GM12878 (cell line): ENCODE measurements around the gene APOBEC3H. TPM values are rescaled to one million over a fixed set of nuclear protein-coding genes. Genes with fewer than 3 reads are reported as not detected.

Source experiments
- ATAC-seq: fragments of 200-7000 bp; cut with Tn5 transposase; 3 replicates; pipeline ENCODE4 v1.9.1; 2020; ENCODE audit warnings: mild to moderate bottlenecking, moderate library complexity
- BruUV-seq: library from RNA; stranded (reverse); fragments of 400-500 nt; replicated peaks from 2 replicates; lab custom pipeline; 2021; lab: Mats Ljungman, UMichigan
- CTCF ChIA-PET: fragments of 300-600 bp; sonication (Branson Sonifier 250); formaldehyde crosslinking; extraction: SDS; loops from one replicate; lab custom pipeline; 2021; ENCODE audit warnings: inconsistent platforms; lab: Yijun Ruan, JAX
- POLR2A ChIA-PET: fragments of 350-600 bp; formaldehyde crosslinking; extraction: SDS; loops from one replicate; lab custom pipeline; 2021; ENCODE audit warnings: inconsistent platforms; lab: Charles Lee
- RAD21 ChIA-PET: fragments of 300-600 bp; sonication (Branson Sonifier 250); formaldehyde crosslinking; loops from one replicate; lab custom pipeline; 2023; ENCODE audit warnings: antibody characterized with exemption; ENCODE audit not compliant: unreplicated experiment; lab: Charles Lee
- SMC1A ChIA-PET: fragments of 300-600 bp; sonication (Branson Sonifier 250); formaldehyde crosslinking; loops from one replicate; lab custom pipeline; 2023; ENCODE audit not compliant: unreplicated experiment, uncharacterized antibody; lab: Charles Lee
- DNase-seq: peaks from one replicate; pipeline ENCODE4 v3.0.0-alpha.2; 2011; ENCODE audit warnings: low read depth, low spot score
- FAIRE-seq: peaks from 3 replicates; lab custom pipeline; 2011; peaks lifted over from hg19 to GRCh38; lab: Jason Lieb, UNC
- H2AFZ ChIP-seq: 2 replicates; pipeline ENCODE4 v1.6.0; 2011; ENCODE audit warnings: low read depth, low read length, control low read depth; ENCODE audit not compliant: control insufficient read depth
- H3K27ac ChIP-seq: 2 replicates; pipeline ENCODE4 v1.5.1; 2011; ENCODE audit warnings: control low read depth; ENCODE audit not compliant: control insufficient read depth, insufficient read depth
- H3K27me3 ChIP-seq, 2 experiments: replicated peaks in 1 of 2; 2 replicates each; pipeline versions ENCODE4 v1.6.0 to v1.6.1; 2011; ENCODE audit warnings: low read length in 1 of 2; ENCODE audit not compliant: control insufficient read depth in 2 of 2, insufficient read depth in 2 of 2
- H3K36me3 ChIP-seq, 2 experiments: 2 replicates each; pipeline ENCODE4 v1.5.1; 2011; ENCODE audit warnings: low read length in 1 of 2; ENCODE audit not compliant: control insufficient read depth in 2 of 2, insufficient read depth in 2 of 2
- H3K4me1 ChIP-seq: 2 replicates; pipeline ENCODE4 v1.6.1; 2011; ENCODE audit warnings: mild to moderate bottlenecking, low read length, moderate library complexity, mixed read lengths; ENCODE audit not compliant: control insufficient read depth, insufficient read depth
- H3K4me2 ChIP-seq: 2 replicates; pipeline ENCODE4 v1.6.0; 2011; ENCODE audit warnings: control low read depth; ENCODE audit not compliant: control insufficient read depth, insufficient read depth
- H3K4me3 ChIP-seq: fragments of 200-600 bp; sonication (generic); 2 replicates; pipeline ENCODE4 v1.5.1; 2016
- H3K79me2 ChIP-seq: 2 replicates; pipeline ENCODE4 v1.6.0; 2011; ENCODE audit warnings: low read length; ENCODE audit not compliant: control insufficient read depth, insufficient read depth
- H3K9ac ChIP-seq: 2 replicates; pipeline ENCODE4 v1.8.0; 2011; ENCODE audit warnings: low read length, control low read depth, mixed read lengths; ENCODE audit not compliant: control insufficient read depth, insufficient read depth
- H3K9me3 ChIP-seq: replicated peaks from 3 replicates; pipeline ENCODE4 v1.5.1; 2011; ENCODE audit warnings: mild to moderate bottlenecking, low read length; ENCODE audit not compliant: control insufficient read depth, insufficient read depth
- H4K20me1 ChIP-seq: 2 replicates; pipeline ENCODE4 v1.6.0; 2011; ENCODE audit not compliant: control insufficient read depth, insufficient read depth
- BHLHE40 ChIP-seq, 2 experiments: fragments of 450-650 bp in 1 of 2; IDR thresholded peaks; 2 replicates each; pipeline ENCODE4 v1.6.1; 2011 to 2017; ENCODE audit warnings: low read depth in 2 of 2, borderline replicate concordance in 1 of 2, improper control_type of control experiment in 1 of 2, low read length in 1 of 2, mild to moderate bottlenecking in 1 of 2
- EP300 ChIP-seq, 2 experiments: fragments of 150-350 bp in 1 of 2; IDR thresholded peaks; 2 replicates each; pipeline ENCODE4 v1.6.1; 2011 to 2012; ENCODE audit warnings: low read depth in 2 of 2, low read length in 2 of 2, borderline replicate concordance in 1 of 2, improper control_type of control experiment in 1 of 2, inconsistent platforms in 1 of 2; ENCODE audit not compliant: control insufficient read depth in 1 of 2
- EZH2 ChIP-seq: IDR thresholded peaks from 2 replicates; pipeline ENCODE4 v1.6.1; 2012; ENCODE audit warnings: low read depth, mild to moderate bottlenecking, control low read depth, inconsistent platforms, low read length, borderline replicate concordance; ENCODE audit not compliant: control insufficient read depth
- MYC ChIP-seq: IDR thresholded peaks from 2 replicates; pipeline ENCODE4 v1.6.1; 2011; ENCODE audit warnings: mild to moderate bottlenecking, low read length, moderate library complexity, inconsistent platforms; ENCODE audit not compliant: insufficient read depth, insufficient replicate concordance, insufficient read length, severe bottlenecking
- NFIC ChIP-seq: IDR thresholded peaks from 2 replicates; pipeline ENCODE4 v1.6.1; 2012; ENCODE audit warnings: low read depth, mild to moderate bottlenecking, inconsistent platforms, low read length, moderate library complexity
- POLR2A ChIP-seq: IDR thresholded peaks from 2 replicates; pipeline ENCODE4 v1.6.1; 2011; ENCODE audit warnings: low read depth, mild to moderate bottlenecking, low read length
- RELA ChIP-seq: fragments of 450-650 bp; IDR thresholded peaks from 2 replicates; pipeline ENCODE4 v1.8.0; 2014; ENCODE audit warnings: borderline replicate concordance; ENCODE audit not compliant: partially characterized antibody
- TCF3 ChIP-seq: IDR thresholded peaks from 2 replicates; pipeline ENCODE4 v1.6.1; 2012; ENCODE audit warnings: low read depth, mild to moderate bottlenecking, low read length, borderline replicate concordance; ENCODE audit not compliant: insufficient read depth
- ZBTB33 ChIP-seq: fragments of 450-650 bp; IDR thresholded peaks from 2 replicates; pipeline ENCODE4 v1.6.1; 2017; ENCODE audit warnings: mild to moderate bottlenecking
- ZNF207 ChIP-seq: fragments of 450-650 bp; IDR thresholded peaks from 2 replicates; pipeline ENCODE4 v1.6.1; 2014; ENCODE audit warnings: antibody characterized with exemption, mild to moderate bottlenecking, borderline replicate concordance
- WGBS: methylation state at CpG from one replicate; pipeline ENCODE4 v1.1.6; 2016; ENCODE audit warnings: low lambda C conversion rate; ENCODE audit not compliant: insufficient replicate concordance, insufficient coverage; ENCODE audit errors: missing lambda C conversion rate; 5-methylcytosine and 5-hydroxymethylcytosine counted together
- in situ Hi-C: fragments of 300-500 bp; cut with MboI; formaldehyde crosslinking; loops from 9 replicates; pipeline ENCODE4 v1.14.3; 2018; ENCODE audit warnings: mixed read lengths
- intact Hi-C: fragments of 100-400 bp; cut with micrococcal nuclease; formaldehyde crosslinking; loops from one replicate; pipeline ENCODE4 v1.14.2; 2022; ENCODE audit not compliant: unreplicated experiment
- polyA plus RNA-seq, 11 experiments: library from polyadenylated mRNA; depleted of rRNA in 4 of 11; unstranded in 6 of 11; stranded (reverse) in 5 of 11; fragments of >200 nt; fragmentation: Nextera tagmentation in 4 of 11; fragmentation: Illumina TruSeq in 1 of 11; extraction: Ambion mirVana in 4 of 11; extraction: Trizol in 1 of 11; gene quantifications; 1 replicate in 1 of 11; 2 replicates in 10 of 11; pipeline versions ENCODE4 v1.2.1 to v1.2.3, GENCODE V29; 2011 to 2016; ENCODE audit warnings: inconsistent platforms in 2 of 11, missing spikeins in 2 of 11, low read depth in 1 of 11
- total RNA-seq, 4 experiments: library from RNA; depleted of rRNA in 3 of 4; stranded (reverse); fragments of >200 nt in 3 of 4; fragmentation: Illumina TruSeq in 1 of 4; extraction: Trizol in 1 of 4; gene quantifications; 2 replicates each; pipeline versions ENCODE4 v1.2.1 to v1.2.3, GENCODE V29; 2013 to 2021
- TF ChIP-seq, protein P1 (sequence below): fragments of 450-650 bp; formaldehyde crosslinking; IDR thresholded peaks from 2 replicates; pipeline ENCODE4 v1.5.0; 2022; ENCODE audit warnings: mild to moderate bottlenecking, missing genetic modification characterization
- TF ChIP-seq, protein P2 (sequence below): IDR thresholded peaks from 2 replicates; pipeline ENCODE4 v1.6.1; 2012; ENCODE audit warnings: mild to moderate bottlenecking, low read depth, low read length

Gene APOBEC3H
- total and polyA plus RNA-seq, 10 of the 15 experiments (the other 5 are each of a cell fraction or from before 2014, with no cell fraction given), result 7.5 to 23.0 (median 14.8) TPM

- Histone ChIP-seq H3K4me3 (no peak overlapping the region), H3K9ac (no peak overlapping the region), H3K36me3 (no peaks in the 10 kb centered on the region), H2AFZ (no peak overlapping the region), H3K4me1 (no peaks in the 10 kb centered on the region), H3K27ac (no peak overlapping the region), H3K27me3 (no peaks in the 10 kb centered on the region), H3K4me2 (no peak overlapping the region), H3K9me3 (no peaks in the 10 kb centered on the region), H3K79me2 (no peaks in the 10 kb centered on the region), H4K20me1 (no peaks in the 10 kb centered on the region)
- no TSS peak for BruUV-seq
- CTCF ChIA-PET, result interaction anchor here (1.2 to 7.6 kb wide), 5 partner anchors 10 to 256 kb away, joined by 3 to 74 read pairs (median 8); no protein-coding TSS in a partner anchor
- POLR2A ChIA-PET, result interaction anchor here (0.7 to 1.1 kb wide), 5 partner anchors 26 to 355 kb away, joined by 3 to 7 read pairs (median 3); no protein-coding TSS in a partner anchor
- 49% methylated on average over 5 of the region's 5 CpGs for WGBS
- RAD21 ChIA-PET, result interaction anchor here (0.8 to 1.3 kb wide), 2 partner anchors 191 to 256 kb away, joined by 4 to 5 read pairs; no protein-coding TSS in a partner anchor
- in situ Hi-C loops, result loop anchor here (10.0 kb wide), 1 partner anchor 361 kb away; no protein-coding TSS in a partner anchor
- no peak for ATAC-seq
- TF ChIP-seq BHLHE40 (IDR thresholded peaks at IDR 0.05; ENCODE audit: borderline replicate concordance in 1 of 2, low read depth in 2 of 2, low read length in 1 of 2), result no peak
- no peak for TF ChIP-seq MYC
- no peak for TF ChIP-seq RELA
- no peak for TF ChIP-seq ZBTB33
- TF ChIP-seq POLR2A, result no peak
- no peak for TF ChIP-seq TCF3
- TF ChIP-seq, protein P1, sequence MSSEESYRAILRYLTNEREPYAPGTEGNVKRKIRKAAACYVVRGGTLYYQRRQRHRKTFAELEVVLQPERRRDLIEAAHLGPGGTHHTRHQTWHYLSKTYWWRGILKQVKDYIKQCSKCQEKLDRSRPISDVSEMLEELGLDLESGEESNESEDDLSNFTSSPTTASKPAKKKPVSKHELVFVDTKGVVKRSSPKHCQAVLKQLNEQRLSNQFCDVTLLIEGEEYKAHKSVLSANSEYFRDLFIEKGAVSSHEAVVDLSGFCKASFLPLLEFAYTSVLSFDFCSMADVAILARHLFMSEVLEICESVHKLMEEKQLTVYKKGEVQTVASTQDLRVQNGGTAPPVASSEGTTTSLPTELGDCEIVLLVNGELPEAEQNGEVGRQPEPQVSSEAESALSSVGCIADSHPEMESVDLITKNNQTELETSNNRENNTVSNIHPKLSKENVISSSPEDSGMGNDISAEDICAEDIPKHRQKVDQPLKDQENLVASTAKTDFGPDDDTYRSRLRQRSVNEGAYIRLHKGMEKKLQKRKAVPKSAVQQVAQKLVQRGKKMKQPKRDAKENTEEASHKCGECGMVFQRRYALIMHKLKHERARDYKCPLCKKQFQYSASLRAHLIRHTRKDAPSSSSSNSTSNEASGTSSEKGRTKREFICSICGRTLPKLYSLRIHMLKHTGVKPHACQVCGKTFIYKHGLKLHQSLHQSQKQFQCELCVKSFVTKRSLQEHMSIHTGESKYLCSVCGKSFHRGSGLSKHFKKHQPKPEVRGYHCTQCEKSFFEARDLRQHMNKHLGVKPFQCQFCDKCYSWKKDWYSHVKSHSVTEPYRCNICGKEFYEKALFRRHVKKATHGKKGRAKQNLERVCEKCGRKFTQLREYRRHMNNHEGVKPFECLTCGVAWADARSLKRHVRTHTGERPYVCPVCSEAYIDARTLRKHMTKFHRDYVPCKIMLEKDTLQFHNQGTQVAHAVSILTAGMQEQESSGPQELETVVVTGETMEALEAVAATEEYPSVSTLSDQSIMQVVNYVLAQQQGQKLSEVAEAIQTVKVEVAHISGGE (CRISPR knock-in tag), result no peak
- TF ChIP-seq, protein P2, sequence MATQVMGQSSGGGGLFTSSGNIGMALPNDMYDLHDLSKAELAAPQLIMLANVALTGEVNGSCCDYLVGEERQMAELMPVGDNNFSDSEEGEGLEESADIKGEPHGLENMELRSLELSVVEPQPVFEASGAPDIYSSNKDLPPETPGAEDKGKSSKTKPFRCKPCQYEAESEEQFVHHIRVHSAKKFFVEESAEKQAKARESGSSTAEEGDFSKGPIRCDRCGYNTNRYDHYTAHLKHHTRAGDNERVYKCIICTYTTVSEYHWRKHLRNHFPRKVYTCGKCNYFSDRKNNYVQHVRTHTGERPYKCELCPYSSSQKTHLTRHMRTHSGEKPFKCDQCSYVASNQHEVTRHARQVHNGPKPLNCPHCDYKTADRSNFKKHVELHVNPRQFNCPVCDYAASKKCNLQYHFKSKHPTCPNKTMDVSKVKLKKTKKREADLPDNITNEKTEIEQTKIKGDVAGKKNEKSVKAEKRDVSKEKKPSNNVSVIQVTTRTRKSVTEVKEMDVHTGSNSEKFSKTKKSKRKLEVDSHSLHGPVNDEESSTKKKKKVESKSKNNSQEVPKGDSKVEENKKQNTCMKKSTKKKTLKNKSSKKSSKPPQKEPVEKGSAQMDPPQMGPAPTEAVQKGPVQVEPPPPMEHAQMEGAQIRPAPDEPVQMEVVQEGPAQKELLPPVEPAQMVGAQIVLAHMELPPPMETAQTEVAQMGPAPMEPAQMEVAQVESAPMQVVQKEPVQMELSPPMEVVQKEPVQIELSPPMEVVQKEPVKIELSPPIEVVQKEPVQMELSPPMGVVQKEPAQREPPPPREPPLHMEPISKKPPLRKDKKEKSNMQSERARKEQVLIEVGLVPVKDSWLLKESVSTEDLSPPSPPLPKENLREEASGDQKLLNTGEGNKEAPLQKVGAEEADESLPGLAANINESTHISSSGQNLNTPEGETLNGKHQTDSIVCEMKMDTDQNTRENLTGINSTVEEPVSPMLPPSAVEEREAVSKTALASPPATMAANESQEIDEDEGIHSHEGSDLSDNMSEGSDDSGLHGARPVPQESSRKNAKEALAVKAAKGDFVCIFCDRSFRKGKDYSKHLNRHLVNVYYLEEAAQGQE, result no peak
- TF ChIP-seq EP300 (IDR thresholded peaks at IDR 0.05; ENCODE audit: borderline replicate concordance in 1 of 2, control insufficient read depth in 1 of 2, low read depth in 2 of 2, low read length in 2 of 2), result no peak
- no peak for TF ChIP-seq NFIC
- no peak for TF ChIP-seq ZNF207
- TF ChIP-seq EZH2, result no peak
- no peak for DNase-seq
- SMC1A ChIA-PET, result interaction anchor here (0.8 to 1.9 kb wide), 7 partner anchors 10 to 226 kb away, joined by 3 to 5 read pairs (median 4); no protein-coding TSS in a partner anchor
- intact Hi-C loops, result loop anchor here (10.0 kb wide), 1 partner anchor 361 kb away; no protein-coding TSS in a partner anchor
- no peak for FAIRE-seq
These were observed 28.6 kb downstream of the APOBEC3H start for GRCh38 chr22:39125622-39126021.
